HepG2 (cell line): Measurements from ENCODE around the gene HNRNPA1. TPM values are rescaled to one million over a fixed set of nuclear protein-coding genes. Genes with fewer than 3 reads are reported as not detected.

Experiments used
- AFF4 ChIP-seq: sonication (generic); formaldehyde crosslinking; IDR thresholded peaks from 2 replicates; pipeline ENCODE4 v1.4.0; 2020; ENCODE audit warnings: missing genetic modification reagents
- BRD4 ChIP-seq: sonication (generic); formaldehyde crosslinking; IDR thresholded peaks from 2 replicates; pipeline ENCODE4 v1.4.0; 2020; ENCODE audit warnings: missing genetic modification reagents
- CHD2 ChIP-seq: IDR thresholded peaks from 2 replicates; pipeline ENCODE4 v1.6.1; 2011; ENCODE audit warnings: low read depth, low read length, improper control_type of control experiment
- DRAP1 ChIP-seq: IDR thresholded peaks from 2 replicates; pipeline ENCODE4 v1.6.1; 2016; ENCODE audit warnings: missing genetic modification reagents, missing compliant biosample characterization
- E2F5 ChIP-seq: sonication (generic); formaldehyde crosslinking; conservative IDR thresholded peaks from 2 replicates; pipeline ENCODE4 v1.4.0; 2020; ENCODE audit warnings: missing genetic modification reagents
- HOXD1 ChIP-seq: sonication (generic); formaldehyde crosslinking; IDR thresholded peaks from 2 replicates; pipeline ENCODE4 v1.5.0; 2020; ENCODE audit warnings: missing genetic modification reagents
- KDM5B ChIP-seq: sonication (generic); formaldehyde crosslinking; IDR thresholded peaks from 2 replicates; pipeline ENCODE4 v1.4.0; 2020; ENCODE audit warnings: missing genetic modification reagents, mild to moderate bottlenecking, borderline replicate concordance
- PPARG ChIP-seq: conservative IDR thresholded peaks from 2 replicates; pipeline ENCODE4 v1.6.1; 2016; ENCODE audit warnings: missing biosample characterization, missing genetic modification reagents
- SMAD9 ChIP-seq: sonication (generic); formaldehyde crosslinking; IDR thresholded peaks from 2 replicates; pipeline ENCODE4 v1.5.1; 2020; ENCODE audit warnings: mild to moderate bottlenecking, missing genetic modification reagents
- TEAD3 ChIP-seq: optimal IDR thresholded peaks from 2 replicates; pipeline ENCODE3; 2016; ENCODE audit warnings: borderline replicate concordance
- THAP7 ChIP-seq: sonication (generic); formaldehyde crosslinking; IDR thresholded peaks from 2 replicates; pipeline ENCODE4 v1.8.1; 2023; ENCODE audit warnings: mild to moderate bottlenecking, missing genetic modification reagents
- YY1 ChIP-seq: IDR thresholded peaks from 2 replicates; pipeline ENCODE4 v1.6.1; 2011; ENCODE audit warnings: low read length, low read depth, moderate library complexity, mild to moderate bottlenecking; ENCODE audit not compliant: insufficient read depth, insufficient replicate concordance
- ZBTB38 ChIP-seq: sonication (generic); formaldehyde crosslinking; IDR thresholded peaks from 2 replicates; pipeline ENCODE4 v1.5.1; 2020; ENCODE audit warnings: mild to moderate bottlenecking, missing genetic modification reagents
- ZNF225 ChIP-seq: sonication (generic); formaldehyde crosslinking; IDR thresholded peaks from 2 replicates; pipeline ENCODE4 v1.4.0; 2020; ENCODE audit warnings: mild to moderate bottlenecking, missing genetic modification reagents
- ZSCAN30 ChIP-seq: sonication (generic); formaldehyde crosslinking; IDR thresholded peaks from 2 replicates; pipeline ENCODE4 v1.5.0; 2020; ENCODE audit warnings: mild to moderate bottlenecking, missing genetic modification reagents
- ZSCAN31 ChIP-seq: sonication (generic); formaldehyde crosslinking; IDR thresholded peaks from 2 replicates; pipeline ENCODE4 v1.5.0; 2020; ENCODE audit warnings: low read depth, mild to moderate bottlenecking, missing genetic modification reagents
- polyA plus RNA-seq, 8 experiments: library from polyadenylated mRNA; depleted of rRNA in 3 of 8; stranded (reverse) in 7 of 8; unstranded in 1 of 8; fragments of >200 nt; fragmentation: Illumina TruSeq in 4 of 8; extraction: Trizol in 4 of 8; gene quantifications; 2 replicates each; pipeline versions ENCODE4 v1.2.1 to v1.2.3, GENCODE V29; 2011 to 2016; ENCODE audit warnings: low read depth in 4 of 8, missing spikeins in 1 of 8, mixed read lengths in 1 of 8; ENCODE audit not compliant: insufficient read depth in 1 of 8
- total RNA-seq, 5 experiments: library from RNA; depleted of rRNA; stranded (reverse); fragments of >200 nt; fragmentation: Illumina TruSeq; extraction: Trizol; gene quantifications; 2 replicates each; pipeline ENCODE4 v1.2.3, GENCODE V29; 2016; ENCODE audit warnings: low read depth in 1 of 5
- TF ChIP-seq, protein P1 (sequence below): sonication (generic); formaldehyde crosslinking; IDR thresholded peaks from 2 replicates; pipeline ENCODE4 v1.4.0; 2020; ENCODE audit warnings: missing genetic modification reagents
- TF ChIP-seq, protein P2 (sequence below): sonication (generic); formaldehyde crosslinking; IDR thresholded peaks from 2 replicates; pipeline ENCODE4 v1.4.0; 2020; ENCODE audit warnings: missing genetic modification reagents, borderline replicate concordance

The HNRNPA1 gene
- total and polyA plus RNA-seq, 2 of the 13 experiments (the other 11 are each of a cell fraction or from before 2014, with no cell fraction given) = 535 to 1,820 TPM

DNA sequence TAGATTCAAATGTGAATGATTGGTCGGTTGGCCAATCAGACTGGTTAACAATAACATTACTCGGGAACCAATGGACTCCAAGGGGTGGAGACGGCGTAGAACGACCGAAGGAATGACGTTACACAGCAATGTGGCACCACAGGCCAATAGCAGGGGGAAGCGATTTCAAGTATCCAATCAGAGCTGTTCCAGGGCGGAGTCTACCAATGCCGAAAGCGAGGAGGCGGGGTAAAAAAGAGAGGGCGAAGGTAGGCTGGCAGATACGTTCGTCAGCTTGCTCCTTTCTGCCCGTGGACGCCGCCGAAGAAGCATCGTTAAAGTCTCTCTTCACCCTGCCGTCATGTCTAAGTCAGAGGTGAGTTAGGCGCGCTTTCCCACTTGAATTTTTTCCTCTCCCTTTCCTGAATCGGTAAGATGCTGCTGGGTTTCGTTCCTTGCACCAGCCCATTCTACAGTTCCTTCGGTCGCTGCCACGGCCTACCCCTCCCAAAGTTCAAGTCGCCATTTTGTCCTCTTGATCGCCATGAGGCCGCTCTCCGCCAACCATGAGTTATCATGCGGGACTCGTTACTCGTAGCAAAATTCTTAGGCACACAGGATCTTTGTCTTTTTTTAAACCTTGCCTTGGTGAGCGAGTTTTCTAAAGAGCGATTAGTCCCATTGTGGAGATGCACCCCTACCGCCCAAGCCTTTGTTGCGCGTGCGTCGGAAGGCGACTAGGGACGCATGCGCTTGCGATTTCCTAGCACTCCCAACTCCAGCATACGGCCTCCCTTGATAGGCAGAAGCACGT is at the start of gene HNRNPA1 (continued):
- TF ChIP-seq PPARG (CRISPR knock-in tag) (no peak), CHD2 (peak; percentile 48; the same call in 1 of the 2 replicates), ZSCAN31 (CRISPR knock-in tag) (peak; percentile 88), ZBTB38 (CRISPR knock-in tag) (peak; percentile 60), E2F5 (CRISPR knock-in tag) (peak; percentile 52; the same call in 1 of the 2 replicates), YY1 (peak; percentile 93), SMAD9 (CRISPR knock-in tag) (0 out of 2 replicates have a peak, but pooled peaks have one; percentile 36), THAP7 (CRISPR knock-in tag) (no peak; the same call in 1 of the 2 replicates), AFF4 (CRISPR knock-in tag) (peak; percentile 55; the same call in 1 of the 2 replicates), HOXD1 (CRISPR knock-in tag) (peak; percentile 66; the same call in 1 of the 2 replicates), ZNF225 (CRISPR knock-in tag) (0 out of 2 replicates have a peak, but pooled peaks have one; percentile 47), TEAD3 (CRISPR knock-in tag) (peak; percentile 42), ZSCAN30 (CRISPR knock-in tag) (no peak; the same call in 1 of the 2 replicates), DRAP1 (CRISPR knock-in tag) (peak; percentile 98), KDM5B (no peak), BRD4 (CRISPR knock-in tag) (peak; percentile 98)
- TF ChIP-seq, protein P1, sequence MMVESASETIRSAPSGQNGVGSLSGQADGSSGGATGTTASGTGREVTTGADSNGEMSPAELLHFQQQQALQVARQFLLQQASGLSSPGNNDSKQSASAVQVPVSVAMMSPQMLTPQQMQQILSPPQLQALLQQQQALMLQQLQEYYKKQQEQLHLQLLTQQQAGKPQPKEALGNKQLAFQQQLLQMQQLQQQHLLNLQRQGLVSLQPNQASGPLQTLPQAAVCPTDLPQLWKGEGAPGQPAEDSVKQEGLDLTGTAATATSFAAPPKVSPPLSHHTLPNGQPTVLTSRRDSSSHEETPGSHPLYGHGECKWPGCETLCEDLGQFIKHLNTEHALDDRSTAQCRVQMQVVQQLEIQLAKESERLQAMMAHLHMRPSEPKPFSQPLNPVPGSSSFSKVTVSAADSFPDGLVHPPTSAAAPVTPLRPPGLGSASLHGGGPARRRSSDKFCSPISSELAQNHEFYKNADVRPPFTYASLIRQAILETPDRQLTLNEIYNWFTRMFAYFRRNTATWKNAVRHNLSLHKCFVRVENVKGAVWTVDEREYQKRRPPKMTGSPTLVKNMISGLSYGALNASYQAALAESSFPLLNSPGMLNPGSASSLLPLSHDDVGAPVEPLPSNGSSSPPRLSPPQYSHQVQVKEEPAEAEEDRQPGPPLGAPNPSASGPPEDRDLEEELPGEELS (CRISPR knock-in tag) = peak; percentile 10; the same call in 1 of the 2 replicates
- TF ChIP-seq, protein P2, sequence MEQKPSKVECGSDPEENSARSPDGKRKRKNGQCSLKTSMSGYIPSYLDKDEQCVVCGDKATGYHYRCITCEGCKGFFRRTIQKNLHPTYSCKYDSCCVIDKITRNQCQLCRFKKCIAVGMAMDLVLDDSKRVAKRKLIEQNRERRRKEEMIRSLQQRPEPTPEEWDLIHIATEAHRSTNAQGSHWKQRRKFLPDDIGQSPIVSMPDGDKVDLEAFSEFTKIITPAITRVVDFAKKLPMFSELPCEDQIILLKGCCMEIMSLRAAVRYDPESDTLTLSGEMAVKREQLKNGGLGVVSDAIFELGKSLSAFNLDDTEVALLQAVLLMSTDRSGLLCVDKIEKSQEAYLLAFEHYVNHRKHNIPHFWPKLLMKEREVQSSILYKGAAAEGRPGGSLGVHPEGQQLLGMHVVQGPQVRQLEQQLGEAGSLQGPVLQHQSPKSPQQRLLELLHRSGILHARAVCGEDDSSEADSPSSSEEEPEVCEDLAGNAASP (CRISPR knock-in tag) = 0 out of 2 replicates have a peak, but pooled peaks have one; percentile 19
